Measurements from ENCODE around the gene ZDHHC14. TPM values are rescaled to one million over a fixed set of nuclear protein-coding genes. Genes with fewer than 3 reads are reported as not detected.

ZDHHC14 gene
- total and polyA plus RNA-seq, 2 of the 8 experiments (the other 6 are each of a cell fraction or from before 2014, with no cell fraction given) = 2.9 to 5.3 TPM

- TF ChIP-seq GABPA (IDR thresholded peaks at IDR 0.05; ENCODE audit: borderline replicate concordance, insufficient read depth, low read length) = no peak
- TF ChIP-seq TAF1 (IDR thresholded peaks at IDR 0.05; ENCODE audit: low read depth, low read length) = no peak
- no peak for TF ChIP-seq CEBPB (IDR thresholded peaks at IDR 0.05; ENCODE audit: low read depth, low read length)
- no peak for TF ChIP-seq RAD21 (IDR thresholded peaks at IDR 0.05 in 1 of 2, conservative IDR thresholded peaks at IDR 0.05 in 1 of 2; ENCODE audit: low read depth in 2 of 2, low read length in 2 of 2)
- no peak for TF ChIP-seq ATF2 (IDR thresholded peaks at IDR 0.05; ENCODE audit: low read length)
- no peak for TF ChIP-seq EP300 (IDR thresholded peaks at IDR 0.05; ENCODE audit: borderline replicate concordance in 1 of 2, low read depth in 2 of 2, low read length in 2 of 2)
- TF ChIP-seq CREB1 (IDR thresholded peaks at IDR 0.05) = no peak
Measured at GRCh38 chr6:157516319-157517026, 135.5 kb downstream of the ZDHHC14 start (continued).
